Prostate gland (tissue), 2 donors: Measurements from ENCODE around the gene YARS1. TPM values are rescaled to one million over a fixed set of nuclear protein-coding genes. Genes with fewer than 3 reads are reported as not detected.

Experiments used
- DNase-seq: peaks from one replicate; pipeline ENCODE4 v3.0.0-alpha.2; 2019; ENCODE audit warnings: low spot score
- H3K27ac ChIP-seq, 2 donors: fragments of 200-600 bp; sonication (generic); 2 replicates each; pipeline ENCODE4 v1.5.1; 2017 to 2019
- H3K27me3 ChIP-seq: fragments of 200-600 bp; sonication (generic); replicated peaks from 2 replicates; pipeline ENCODE4 v1.5.1; 2019; ENCODE audit not compliant: insufficient read depth
- H3K36me3 ChIP-seq, 2 donors: fragments of 200-600 bp; sonication (generic); 1 replicate in 1 of 2; 2 replicates in 1 of 2; pipeline versions ENCODE4 v1.5.1 to v1.8.1; 2017 to 2019
- H3K4me1 ChIP-seq: fragments of 200-600 bp; sonication (generic); replicated peaks from 2 replicates; pipeline ENCODE4 v1.5.1; 2019
- H3K4me3 ChIP-seq, 2 donors: fragments of 200-600 bp; sonication (generic); 2 replicates each; pipeline ENCODE4 v1.5.1; 2017 to 2019
- H3K9me3 ChIP-seq: fragments of 200-600 bp; sonication (generic); 2 replicates; pipeline ENCODE4 v1.5.1; 2017
- CTCF ChIP-seq, 4 experiments: fragments of 200-600 bp in 2 of 4; fragments of 450-650 bp in 2 of 4; sonication (generic) in 2 of 4; IDR thresholded peaks; 1 replicate in 3 of 4; 2 replicates in 1 of 4; pipeline ENCODE4 v1.5.1; 2016 to 2019; ENCODE audit warnings: antibody characterized with exemption in 4 of 4, mild to moderate bottlenecking in 2 of 4, moderate library complexity in 2 of 4
- POLR2A ChIP-seq: fragments of 450-650 bp; IDR thresholded peaks from one replicate; pipeline ENCODE4 v1.6.1; 2016; ENCODE audit warnings: antibody characterized with exemption, mild to moderate bottlenecking
- POLR2AphosphoS5 ChIP-seq: sonication (generic); formaldehyde crosslinking; IDR thresholded peaks from one replicate; pipeline ENCODE4 v1.6.1; 2017; ENCODE audit warnings: antibody characterized with exemption
- WGBS: methylation state at CpG from one replicate; pipeline ENCODE4 v1.1.5; 2018; 5-methylcytosine and 5-hydroxymethylcytosine counted together
- intact Hi-C: fragments of 100-400 bp; cut with DNase I; formaldehyde crosslinking; loops from one replicate; pipeline ENCODE4 v1.14.2; 2022
- total RNA-seq, 2 donors: library from RNA; depleted of rRNA; stranded (reverse); fragments of >200 nt; gene quantifications; one replicate each; pipeline ENCODE4 v1.1.0, GENCODE V29; 2016

YARS1 gene
- total RNA-seq, 2 donors from 2014 or later: 32.0 to 63.5 TPM

- 93% methylated on average over 7 of the region's 7 CpGs for WGBS
Observed at GRCh38 chr1:32828341-32828740, 11.2 kb upstream of the YARS1 start.

GRCh38 chr1:32825181-32825580 lies 8.0 kb upstream of the YARS1 start:
- no peak for TF ChIP-seq POLR2A
- TF ChIP-seq CTCF (IDR thresholded peaks at IDR 0.05): no peak
- no peak for TF ChIP-seq POLR2AphosphoS5
- H3K27me3 ChIP-seq: no peaks in the 10 kb centered on the region
- H3K9me3 ChIP-seq: no peaks in the 10 kb centered on the region
- intact Hi-C loops: no loop called here
- 94% methylated on average over 3 of the region's 3 CpGs for WGBS
- no peak overlapping the region for H3K4me3 ChIP-seq
- H3K4me1 ChIP-seq: no peaks in the 10 kb centered on the region
- no peak overlapping the region for H3K27ac ChIP-seq
- H3K36me3 ChIP-seq: peaks cover 0 to 7% of the 10 kb centered on the region in 2 donors
- no peak for DNase-seq

More at GRCh38 chr1:32828341-32828740, 11.2 kb upstream of the YARS1 start:
- Histone ChIP-seq H3K4me1 (no peaks in the 10 kb centered on the region), H3K36me3 (peaks cover 0 to 9% of the 10 kb centered on the region in 2 donors), H3K9me3 (no peaks in the 10 kb centered on the region), H3K27me3 (no peaks in the 10 kb centered on the region), H3K4me3 (no peak overlapping the region), H3K27ac (no peak overlapping the region)
- no peak for DNase-seq
- no peak for TF ChIP-seq CTCF (IDR thresholded peaks at IDR 0.05)
- TF ChIP-seq POLR2A: no peak
- no peak for TF ChIP-seq POLR2AphosphoS5
- intact Hi-C loops: no loop called here

DNA sequence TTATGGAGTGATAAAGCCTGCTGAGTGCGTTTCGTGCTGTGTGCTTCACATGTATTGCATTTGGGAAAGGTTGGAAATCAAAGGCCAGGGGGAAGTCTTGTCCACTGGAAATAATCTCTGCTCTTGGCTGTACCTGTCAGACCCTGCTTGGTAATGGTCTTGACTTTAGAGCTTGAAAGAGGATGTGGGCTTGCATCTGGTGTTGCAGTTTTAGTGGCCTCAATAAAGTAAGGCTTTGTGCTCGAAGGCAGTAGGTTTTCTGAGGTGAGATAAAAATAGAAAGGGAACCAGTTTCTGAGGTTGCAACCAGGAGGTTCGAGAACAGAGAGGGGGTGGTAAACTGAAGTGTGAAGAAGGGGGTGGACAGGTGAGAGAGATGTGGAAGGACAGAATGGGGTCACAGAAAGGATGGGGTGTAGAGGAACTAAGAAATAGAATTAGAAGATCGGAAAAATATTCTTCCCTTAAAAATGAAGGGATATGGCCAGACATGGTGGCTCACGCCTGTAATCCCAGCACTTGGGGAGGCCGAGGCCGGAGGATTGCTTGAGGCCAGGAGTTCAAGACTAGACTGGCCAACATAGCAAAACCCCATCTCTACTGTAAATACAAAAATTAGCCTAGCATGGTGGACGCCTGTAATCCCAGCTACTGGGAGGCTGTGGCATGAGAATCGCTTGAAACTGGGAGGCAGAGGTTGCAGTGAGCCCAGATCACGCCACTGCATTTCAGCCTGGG lies 1.8 kb upstream of the YARS1 start:
- DNase-seq: no peak
- Histone ChIP-seq H3K27ac (peak overlapping the region; percentile 96 to 99), H3K36me3 (no peaks in the 10 kb centered on the region), H3K27me3 (no peaks in the 10 kb centered on the region), H3K4me1 (no peaks in the 10 kb centered on the region), H3K9me3 (no peaks in the 10 kb centered on the region), H3K4me3 (peak overlapping the region in 1 of 2 donors; percentile 72)
- intact Hi-C loops: no loop called here
- 62% methylated on average over 11 of the region's 11 CpGs for WGBS
- TF ChIP-seq CTCF (IDR thresholded peaks at IDR 0.05) (no peak), POLR2A (no peak), POLR2AphosphoS5 (no peak)

GRCh38 chr1:32817815-32818786 lies 943 bp upstream of the YARS1 start:
- intact Hi-C loops: no loop called here
- TF ChIP-seq POLR2AphosphoS5: peak; percentile 49
- no peak for TF ChIP-seq CTCF (IDR thresholded peaks at IDR 0.05)
- peak; percentile 35 for TF ChIP-seq POLR2A
- H3K27ac ChIP-seq: peak overlapping the region; percentile 96 to 99
- peak overlapping the region; percentile 72 to 95 for H3K4me3 ChIP-seq
- H3K27me3 ChIP-seq: no peaks in the 10 kb centered on the region
- no peaks in the 10 kb centered on the region for H3K9me3 ChIP-seq
- H3K4me1 ChIP-seq: no peaks in the 10 kb centered on the region
- WGBS: under 1% methylated on average over 50 of the region's 51 CpGs
- DNase-seq: peak; percentile 74
- no peaks in the 10 kb centered on the region for H3K36me3 ChIP-seq
